Ovary (tissue), 9 donors: ENCODE data around the gene SPSB1. TPM values are rescaled to one million over a fixed set of nuclear protein-coding genes. Genes with fewer than 3 reads are reported as not detected.

Source experiments
- DNase-seq, 5 donors: peaks; one replicate each; pipeline ENCODE4 v3.0.0-alpha.2; 2019 to 2020
- H3K27ac ChIP-seq, 2 donors: fragments of 200-600 bp; one replicate each; pipeline versions ENCODE4 v1.5.1 to v1.8.0; 2019 to 2022
- H3K27me3 ChIP-seq: fragments of 200-600 bp; one replicate; pipeline ENCODE4 v1.8.0; 2022
- H3K36me3 ChIP-seq: fragments of 200-600 bp; sonication (generic); one replicate; pipeline ENCODE4 v1.5.1; 2019
- H3K4me1 ChIP-seq: one replicate; pipeline ENCODE4 v1.8.1; 2013; ENCODE audit warnings: mild to moderate bottlenecking, moderate library complexity; ENCODE audit not compliant: insufficient read depth
- H3K4me3 ChIP-seq: fragments of 200-600 bp; sonication (generic); one replicate; pipeline ENCODE4 v1.5.1; 2017
- H3K9me3 ChIP-seq, 2 donors: fragments of 200-600 bp in 1 of 2; sonication (generic) in 1 of 2; one replicate each; pipeline versions ENCODE4 v1.5.1 to v1.8.1; 2013 to 2019; ENCODE audit warnings: mild to moderate bottlenecking in 1 of 2, moderate library complexity in 1 of 2
- CTCF ChIP-seq, 3 donors: fragments of 450-650 bp in 2 of 3; fragments of 200-600 bp in 1 of 3; IDR thresholded peaks; one replicate each; pipeline versions ENCODE4 v1.5.1 to v1.8.0; 2016 to 2022; ENCODE audit warnings: antibody characterized with exemption in 3 of 3, mild to moderate bottlenecking in 1 of 3
- EP300 ChIP-seq: sonication (generic); formaldehyde crosslinking; IDR thresholded peaks from one replicate; pipeline ENCODE4 v1.6.1; 2017; ENCODE audit warnings: antibody characterized with exemption
- POLR2A ChIP-seq: fragments of 450-650 bp; IDR thresholded peaks from one replicate; pipeline ENCODE4 v1.6.1; 2017; ENCODE audit warnings: antibody characterized with exemption, mild to moderate bottlenecking, moderate library complexity
- WGBS, 3 donors: extraction: QIAGEN DNeasy Blood & Tissue Kit in 1 of 3; methylation state at CpG; one replicate each; pipeline versions ENCODE4 v1.1.5 to v1.1.7; 2013 to 2017; 5-methylcytosine and 5-hydroxymethylcytosine counted together
- intact Hi-C, 4 donors: fragments of 100-400 bp; cut with DNase I; formaldehyde crosslinking; loops; one replicate each; pipeline versions ENCODE4 v1.11.0 to v1.15.1; 2022 to 2023
- polyA plus RNA-seq, 2 donors: library from polyadenylated mRNA; stranded (reverse); fragments of 200-250 nt in 1 of 2; fragments of 350-450 nt in 1 of 2; fragmentation: Illumina TruSeq in 1 of 2; extraction: RNeasy Lipid Tissue Mini Kit (QIAGEN cat#74804) in 1 of 2; gene quantifications; one replicate each; pipeline ENCODE4 v1.2.3, GENCODE V29; 2013 to 2014
- total RNA-seq, 7 donors: library from RNA; depleted of rRNA in 2 of 7; stranded (reverse); fragments of >200 nt in 2 of 7; fragmentation: NEBNext Ultra II Directional in 3 of 7; extraction: Animal tissue kit (Norgen Biotek cat#: 25700) in 3 of 7; gene quantifications; one replicate each; pipeline versions ENCODE4 v1.1.0 to v1.2.4, GENCODE V29; 2016 to 2023
- donor health status: DM: no; HTN: no; CAD: no; lungs with moderate emphysema.
- donor health status: DM: no; HTN: no; CAD: no.
- donor health status: Bipolar disorder and iron deficiency.
- donor health status: DM: yes; HTN: yes; CAD: no.
- donor health status: DM: no; HTN: no; CAD: no.
- donor health status: DM: yes; HTN: yes; CAD: no.

The SPSB1 gene
- total and polyA plus RNA-seq, 9 donors = 20.4 to 69.6 (median 34.4) TPM

DNA sequence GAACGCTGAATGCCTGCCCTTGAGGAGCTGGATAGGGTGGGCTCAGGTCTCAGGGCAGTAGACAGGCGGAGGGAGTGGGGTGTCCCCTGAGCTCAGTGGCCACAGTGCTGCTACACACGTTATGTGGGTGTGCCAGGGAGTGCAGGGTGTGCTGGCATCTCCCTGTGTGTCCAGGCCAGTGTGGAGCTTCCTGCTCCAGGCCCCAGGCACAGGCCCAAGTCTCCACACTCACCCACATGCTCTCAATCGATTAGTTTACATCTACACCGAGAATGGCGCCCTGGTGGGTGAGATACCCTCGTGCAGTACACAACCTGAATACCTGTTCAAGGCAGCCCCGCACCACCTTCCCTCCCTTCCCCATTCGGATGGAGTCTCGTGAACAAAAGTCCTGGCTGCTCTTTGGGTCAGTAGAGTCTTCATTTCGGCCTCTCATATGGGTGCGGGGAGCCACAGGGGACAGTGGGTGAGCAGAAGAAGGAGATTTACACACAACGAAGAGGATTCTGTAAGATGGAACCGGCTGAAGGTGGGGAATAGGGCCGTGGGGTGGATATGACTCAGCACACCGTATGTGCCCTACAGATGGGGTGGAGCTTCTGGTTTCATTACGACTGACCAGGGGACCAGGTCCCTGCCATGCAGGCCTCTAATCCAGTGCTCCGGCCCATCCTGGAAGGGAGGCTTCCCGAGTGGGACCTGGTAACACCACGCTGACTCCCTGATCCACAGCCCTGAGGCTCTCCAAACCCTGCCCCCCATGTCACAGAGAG, 93.3 kb downstream of the SPSB1 start:
- no peak for TF ChIP-seq POLR2A
- no peak for TF ChIP-seq CTCF (IDR thresholded peaks at IDR 0.05)
- TF ChIP-seq EP300 = no peak
- Histone ChIP-seq H3K36me3 (no peaks in the 10 kb centered on the region), H3K27ac (no peak overlapping the region), H3K4me3 (no peak overlapping the region), H3K27me3 (no peaks in the 10 kb centered on the region), H3K4me1 (peaks cover 28% of the 10 kb centered on the region), H3K9me3 (no peaks in the 10 kb centered on the region)
- intact Hi-C loops = no loop called here
- WGBS, 3 donors = 92 to 95% (median 93%) methylated on average over 20 of the region's 20 CpGs
- DNase-seq = no peak

DNA sequence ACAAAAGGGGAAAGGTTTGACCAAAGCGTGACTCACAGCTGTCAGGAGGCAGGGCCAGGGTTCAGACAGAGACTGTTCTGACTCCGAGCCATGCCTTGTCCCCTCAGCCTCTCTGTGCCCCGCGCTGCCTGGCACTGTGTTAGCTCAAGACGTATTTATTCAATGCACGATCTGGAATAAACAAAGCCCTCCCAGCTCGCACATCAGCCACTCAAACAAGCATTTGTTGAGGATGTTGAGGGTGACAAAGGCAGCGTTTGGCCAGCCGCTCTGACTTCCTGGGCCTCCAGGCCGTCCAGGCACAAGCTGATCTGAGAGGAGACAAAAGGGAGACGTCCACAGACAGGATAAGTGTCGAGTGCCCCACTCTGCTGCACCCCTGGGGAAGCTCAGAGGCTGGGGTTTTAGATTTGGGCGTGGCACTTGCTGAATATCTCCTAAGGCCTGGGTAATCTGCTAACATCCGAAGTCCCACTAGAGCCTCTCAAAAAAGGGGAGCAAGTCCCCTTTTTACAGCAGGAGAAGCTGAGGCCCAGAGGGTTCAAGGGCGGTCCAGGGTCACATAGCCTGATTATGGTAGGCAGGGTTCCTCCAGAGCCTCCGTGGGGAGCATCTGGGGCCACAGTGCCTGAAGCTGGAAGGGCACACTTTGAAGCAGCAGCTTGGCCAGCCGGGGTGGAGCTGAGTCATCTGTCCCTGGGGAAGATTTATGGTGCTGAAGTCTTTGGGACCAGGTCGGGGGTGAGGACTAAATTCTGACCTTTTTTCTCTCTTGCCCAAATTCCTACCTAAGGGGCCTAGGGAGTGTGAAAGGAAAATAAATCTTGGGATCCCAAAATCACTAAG, 95.9 kb downstream of the SPSB1 start:
- no peak for TF ChIP-seq CTCF (IDR thresholded peaks at IDR 0.05)
- DNase-seq = no peak
- H3K9me3 ChIP-seq = no peaks in the 10 kb centered on the region
- no peaks in the 10 kb centered on the region for H3K36me3 ChIP-seq
- no peaks in the 10 kb centered on the region for H3K27me3 ChIP-seq
- 64 to 71% (median 69%) methylated on average over 18 of the region's 18 CpGs for WGBS, 3 donors
- peaks cover 16% of the 10 kb centered on the region for H3K4me1 ChIP-seq
- intact Hi-C loops = no loop called here
- no peak overlapping the region for H3K4me3 ChIP-seq
- H3K27ac ChIP-seq = no peak overlapping the region

DNA sequence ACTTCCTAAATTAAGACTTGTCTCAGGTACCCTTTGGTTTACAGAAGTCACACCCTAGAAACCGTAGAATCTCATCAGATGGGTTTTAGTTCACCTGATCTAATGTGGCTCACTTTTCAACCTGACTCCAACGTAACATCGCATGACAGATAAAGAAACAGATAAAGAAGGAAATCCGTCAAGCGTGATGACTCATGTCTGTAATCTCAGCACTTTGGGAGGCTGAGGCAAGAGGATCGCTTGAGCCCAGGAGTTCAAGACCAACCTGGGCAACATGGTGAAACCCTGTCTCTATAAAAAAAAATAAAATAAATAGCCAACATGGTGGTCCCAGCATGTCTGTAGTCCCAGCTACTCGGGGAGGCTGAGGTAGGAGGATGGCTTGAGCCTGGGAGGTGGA, 97.3 kb downstream of the SPSB1 start:
- intact Hi-C loops = no loop called here
- Histone ChIP-seq H3K27me3 (no peaks in the 10 kb centered on the region), H3K9me3 (no peaks in the 10 kb centered on the region), H3K36me3 (no peaks in the 10 kb centered on the region), H3K4me3 (no peak overlapping the region), H3K27ac (no peak overlapping the region), H3K4me1 (peaks cover 7% of the 10 kb centered on the region)
- DNase-seq = no peak
- TF ChIP-seq POLR2A (no peak), EP300 (no peak), CTCF (IDR thresholded peaks at IDR 0.05) (no peak)
- 92 to 93% (median 93%) methylated on average over 7 of the region's 7 CpGs for WGBS, 3 donors

DNA sequence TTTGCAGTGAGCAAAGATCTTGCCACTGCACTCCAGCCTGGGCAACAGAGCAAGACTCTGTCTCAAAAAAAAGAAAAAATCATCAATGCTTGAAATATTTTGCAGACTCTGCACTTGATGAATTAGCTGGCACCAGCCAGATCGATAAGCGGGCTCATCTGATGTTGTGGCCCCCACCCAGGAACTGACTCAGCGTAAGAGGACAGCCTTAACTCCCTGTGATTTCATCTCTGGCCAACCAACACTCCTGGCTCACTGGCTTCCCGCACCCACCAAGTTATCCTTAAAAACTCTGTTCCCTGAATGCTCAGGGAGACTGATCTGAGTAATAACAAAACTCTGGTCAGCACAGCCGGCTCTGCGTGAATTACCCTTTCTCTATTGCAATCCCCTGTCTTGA, 98.9 kb downstream of the SPSB1 start:
- H3K27ac ChIP-seq = no peak overlapping the region
- H3K4me3 ChIP-seq = no peak overlapping the region
- TF ChIP-seq CTCF (IDR thresholded peaks at IDR 0.05) (no peak), EP300 (no peak), POLR2A (no peak)
- no peaks in the 10 kb centered on the region for H3K36me3 ChIP-seq
- no peaks in the 10 kb centered on the region for H3K27me3 ChIP-seq
- intact Hi-C loops = no loop called here
- H3K4me1 ChIP-seq = peaks cover 5% of the 10 kb centered on the region
- WGBS, 3 donors = 88 to 90% (median 90%) methylated on average over 6 of the region's 6 CpGs
- H3K9me3 ChIP-seq = no peaks in the 10 kb centered on the region
- no peak for DNase-seq
